HG03135 (cell line): ENCODE results near the gene HDAC4.
"Not testable (repeated sequence)": the region's sequence is repeated elsewhere in the genome, so short reads cannot be mapped to it uniquely, and the experiment has no call there.

Experiments
- ATAC-seq: cut with Tn5 transposase; IDR thresholded peaks from one replicate; pipeline ENCODE4 v1.9.1; 2021; ENCODE audit warnings: mild to moderate bottlenecking, moderate library complexity; ENCODE audit not compliant: unreplicated experiment

Gene HDAC4

GRCh38 chr2:239042046-239042445, 358.8 kb downstream of the HDAC4 start:
- no peak for ATAC-seq

GRCh38 chr2:239041062-239041461, 359.8 kb downstream of the HDAC4 start:
- ATAC-seq: no peak

DNA sequence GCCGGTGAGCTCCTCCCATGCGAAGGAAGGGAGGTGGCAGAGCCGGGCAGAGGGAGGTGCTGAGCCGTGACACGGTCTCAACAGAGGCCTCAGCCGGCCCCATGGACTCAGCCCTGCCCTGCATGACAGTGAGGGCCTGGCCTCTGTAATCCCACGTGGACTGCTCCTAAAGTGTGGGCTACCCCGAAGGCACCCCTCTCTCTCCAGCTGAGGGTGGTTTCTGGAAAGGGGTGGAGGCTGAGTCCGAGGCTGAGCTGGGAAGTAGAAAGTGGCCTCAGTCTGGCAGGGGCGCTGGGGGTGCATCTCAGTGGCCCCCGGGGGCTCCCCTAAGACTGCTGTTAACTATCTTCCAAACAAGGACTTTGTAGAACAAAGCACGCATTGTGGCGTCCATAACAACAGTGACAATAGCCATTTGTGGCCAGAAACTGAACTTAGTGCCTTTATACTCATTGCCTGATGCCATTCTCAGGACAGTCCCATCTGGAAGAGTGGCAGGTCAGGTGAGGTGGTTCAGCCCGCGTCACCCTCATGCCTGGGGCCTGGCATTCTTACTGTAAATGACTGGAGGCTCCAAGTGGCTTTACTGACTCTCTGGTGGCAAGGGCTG, 360.6 kb downstream of the HDAC4 start:
- ATAC-seq: no peak

GRCh38 chr2:239039479-239039861, 361.4 kb downstream of the HDAC4 start:
- ATAC-seq: no peak

DNA sequence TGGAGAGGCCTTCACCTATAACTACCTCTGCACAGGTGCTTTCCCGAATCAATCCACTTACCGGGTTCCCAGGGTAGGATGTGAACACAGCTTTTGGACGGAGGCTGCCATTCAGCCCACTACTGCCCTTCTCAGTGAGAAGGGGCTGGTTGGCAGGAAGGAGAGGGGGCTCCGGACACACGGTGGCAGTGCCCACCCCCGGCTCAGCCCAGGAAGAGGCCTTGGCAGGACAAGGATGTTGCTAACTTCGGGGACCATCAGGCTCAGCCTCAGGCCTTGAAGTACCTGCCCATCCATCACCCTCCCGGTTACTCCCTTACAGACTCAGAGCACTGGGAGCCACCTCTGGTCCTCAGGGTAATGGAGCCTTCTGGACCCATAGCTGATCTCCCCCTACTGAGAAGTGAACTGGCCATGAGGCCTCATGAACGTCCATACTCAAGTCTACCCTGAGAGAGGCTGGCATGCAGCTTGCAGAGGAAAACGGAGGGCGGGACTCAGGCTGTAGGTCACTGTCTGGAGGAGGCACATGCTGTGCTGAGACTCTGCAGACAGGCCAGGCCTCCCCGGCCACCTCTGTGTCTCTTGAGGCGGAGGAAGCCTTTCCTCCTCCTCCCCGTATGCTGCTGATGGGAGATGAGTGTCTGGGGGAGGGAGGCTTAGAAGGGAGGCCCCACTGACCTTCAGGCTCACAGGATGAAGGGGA, 361.9 kb downstream of the HDAC4 start:
- ATAC-seq: no peak

DNA sequence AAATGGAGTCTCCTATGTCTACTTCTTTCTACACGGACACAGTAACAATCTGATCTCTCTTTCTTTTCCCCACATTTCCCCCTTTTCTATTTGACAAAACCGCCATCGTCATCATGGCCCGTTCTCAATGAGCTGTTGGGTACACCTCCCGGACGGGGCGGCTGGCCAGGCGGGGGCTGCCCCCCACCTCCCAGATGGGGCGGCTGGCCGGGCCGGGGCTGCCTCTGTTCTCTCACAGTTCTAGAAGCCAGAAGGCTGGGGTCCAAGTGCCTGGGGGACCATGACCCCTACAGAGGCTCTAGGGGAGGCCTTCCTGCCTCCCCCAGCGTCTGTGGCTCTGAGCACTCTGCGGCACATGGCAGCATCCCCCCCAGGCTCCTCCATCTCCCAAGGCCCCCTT, 362.5 kb downstream of the HDAC4 start:
- ATAC-seq: not testable (repeated sequence)

GRCh38 chr2:239037559-239037910, 363.3 kb downstream of the HDAC4 start:
- no peak for ATAC-seq

DNA sequence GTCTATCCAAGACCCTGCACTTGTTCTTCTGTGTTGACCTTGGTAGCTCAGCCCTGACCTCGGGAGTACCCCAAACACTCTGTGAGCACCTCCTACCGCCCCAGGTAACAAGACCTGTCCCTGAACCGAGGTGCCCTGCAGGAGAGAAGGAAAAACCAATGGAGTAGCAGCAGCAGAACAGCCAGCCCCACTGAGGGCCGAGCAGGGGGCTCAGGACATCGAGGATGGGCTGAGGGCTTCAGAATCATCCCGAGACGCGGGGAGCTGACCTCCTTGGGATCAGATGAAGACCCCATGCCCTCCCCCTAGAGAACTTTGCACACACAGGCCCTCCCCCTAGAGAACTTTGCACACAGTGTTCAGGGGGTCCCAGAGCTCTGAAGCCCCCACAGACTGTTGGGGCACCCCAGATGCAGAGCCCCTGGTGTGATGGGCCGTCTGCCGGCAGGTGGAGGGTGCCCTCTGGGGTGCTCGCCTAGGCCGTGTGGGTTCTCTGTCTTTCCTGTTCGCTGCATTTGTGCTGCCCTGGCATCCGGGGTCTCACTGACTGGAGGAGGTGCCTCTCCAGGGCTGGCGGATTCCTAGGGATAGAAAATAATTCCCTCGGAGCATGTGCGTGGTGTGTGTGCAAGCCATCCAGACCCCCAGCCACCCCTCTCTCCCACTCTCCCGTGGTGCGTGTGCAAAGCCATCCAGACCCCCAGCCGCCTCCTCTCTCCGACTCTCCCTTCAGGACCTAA, 363.8 kb downstream of the HDAC4 start:
- ATAC-seq: no peak

GRCh38 chr2:239035997-239036731, 364.7 kb downstream of the HDAC4 start:
- ATAC-seq: no peak

GRCh38 chr2:239035361-239035814, 365.4 kb downstream of the HDAC4 start:
- no peak for ATAC-seq

- no peak for ATAC-seq
Measured at GRCh38 chr2:239034561-239035341, 366.1 kb downstream of the HDAC4 start.

DNA sequence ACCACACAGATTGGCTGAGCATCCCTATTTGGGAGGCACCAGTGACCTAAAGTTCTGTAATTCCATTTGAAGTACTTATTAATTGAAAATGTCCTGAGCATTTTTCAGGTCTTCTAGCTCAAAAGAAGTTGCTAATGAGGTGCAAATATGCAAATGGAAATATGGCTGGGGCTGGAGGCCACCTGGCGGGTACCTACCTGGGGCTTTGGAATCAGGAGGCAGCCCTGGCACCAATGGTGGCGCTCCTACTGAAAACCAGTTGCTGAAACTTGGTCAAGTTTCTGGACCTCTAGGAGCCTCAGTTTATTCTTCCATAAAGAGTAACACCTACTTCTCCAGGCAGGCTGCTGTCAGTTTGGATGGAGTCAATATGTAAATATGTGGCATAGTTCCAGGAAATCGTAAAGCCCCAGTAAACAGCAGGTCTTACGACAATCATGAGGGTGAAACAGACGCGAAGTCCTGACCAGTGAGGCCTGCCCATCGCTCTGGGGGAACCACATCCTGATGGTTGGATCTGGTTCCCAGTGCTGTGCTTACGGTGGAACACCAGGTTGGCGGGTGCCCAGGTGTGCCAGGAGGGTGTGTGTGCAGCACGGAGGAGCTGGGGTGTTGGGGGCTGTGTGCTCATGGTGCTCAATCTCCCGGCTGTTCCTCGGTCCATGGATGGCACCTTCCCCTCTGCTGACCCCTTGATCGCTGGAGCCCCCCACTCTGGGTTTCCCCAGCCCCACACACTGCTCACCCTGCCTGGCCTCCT, 366.8 kb downstream of the HDAC4 start:
- ATAC-seq: no peak

DNA sequence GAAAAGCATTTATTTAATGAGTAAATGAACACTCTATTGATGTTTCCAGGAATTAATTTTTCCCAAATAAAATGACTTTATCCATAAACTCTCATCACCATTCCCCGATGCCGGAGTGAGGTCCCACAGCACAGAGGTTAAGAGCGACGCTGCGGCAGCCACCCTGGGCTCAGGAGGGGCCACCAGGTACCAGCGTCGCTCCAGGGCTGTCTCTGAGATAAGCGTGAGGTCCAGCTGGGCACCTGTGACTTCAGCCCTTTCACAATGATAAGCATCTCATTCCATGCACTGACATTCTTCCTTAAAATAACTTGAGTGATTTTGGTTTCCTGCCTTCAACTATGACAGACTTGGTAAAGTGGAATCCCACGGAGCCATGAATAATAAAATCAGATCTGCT, 370.9 kb downstream of the HDAC4 start:
- ATAC-seq: no peak

DNA sequence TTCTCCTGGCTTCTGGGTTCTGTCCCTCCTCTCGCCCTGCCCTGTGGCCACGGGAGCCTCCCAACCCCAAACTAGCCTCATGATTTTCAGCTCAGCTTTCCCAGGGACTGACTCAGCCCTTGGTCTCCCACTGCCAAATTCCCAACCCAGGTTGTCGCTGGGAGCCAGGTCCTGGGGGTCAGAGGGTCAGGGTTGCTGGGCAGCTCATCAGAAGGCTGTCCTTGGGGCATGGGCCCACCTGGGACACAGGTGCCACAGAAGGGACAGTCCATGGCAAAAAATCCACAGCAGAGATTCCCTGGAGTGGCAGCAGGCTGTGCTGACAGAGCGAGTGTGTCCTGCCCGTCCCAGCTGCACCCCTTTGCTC, 372.6 kb downstream of the HDAC4 start:
- ATAC-seq: no peak

DNA sequence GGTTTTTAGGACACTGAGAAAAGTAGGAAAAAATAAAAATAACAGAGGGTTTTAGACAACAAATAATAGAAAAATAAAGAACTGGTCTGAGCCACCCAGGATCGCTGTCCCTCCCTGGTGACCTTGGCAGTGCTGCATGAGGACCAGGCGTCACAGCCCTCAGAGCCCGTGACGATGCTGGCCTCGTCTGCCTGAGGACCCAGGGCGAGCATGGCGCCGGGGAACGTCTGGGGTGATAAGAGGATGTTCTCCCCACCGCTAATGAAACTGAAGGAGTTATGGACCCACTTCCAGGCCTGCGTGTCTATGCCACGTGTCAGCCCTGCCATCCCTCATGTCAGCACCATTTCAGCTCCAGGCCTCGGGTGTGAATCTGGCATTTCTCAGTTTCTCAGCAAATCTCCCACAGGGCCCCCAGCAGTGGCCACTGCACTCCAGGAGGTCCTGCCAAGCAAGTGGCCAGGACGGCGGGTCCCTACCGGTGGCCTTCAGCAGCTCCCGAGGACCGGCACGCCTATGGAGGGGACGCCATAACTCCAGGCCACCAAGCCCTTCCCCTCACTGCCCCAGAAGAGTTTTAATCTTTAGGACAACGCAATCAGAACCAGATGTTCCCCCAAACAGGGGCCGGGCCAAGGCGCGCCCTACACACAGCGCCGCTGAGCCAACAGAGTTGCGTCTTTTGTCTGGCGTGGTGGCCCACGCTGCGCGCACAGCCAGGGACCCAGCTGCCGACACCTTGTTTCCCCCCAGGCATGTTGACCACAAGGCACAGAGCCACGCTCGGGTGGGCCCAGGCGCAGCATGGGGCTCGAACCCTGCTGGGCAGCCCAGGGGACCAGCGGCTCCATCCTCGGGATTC, 373.2 kb downstream of the HDAC4 start:
- no peak for ATAC-seq

- ATAC-seq: no peak
Measured at GRCh38 chr2:239026711-239027361, 374.0 kb downstream of the HDAC4 start.

DNA sequence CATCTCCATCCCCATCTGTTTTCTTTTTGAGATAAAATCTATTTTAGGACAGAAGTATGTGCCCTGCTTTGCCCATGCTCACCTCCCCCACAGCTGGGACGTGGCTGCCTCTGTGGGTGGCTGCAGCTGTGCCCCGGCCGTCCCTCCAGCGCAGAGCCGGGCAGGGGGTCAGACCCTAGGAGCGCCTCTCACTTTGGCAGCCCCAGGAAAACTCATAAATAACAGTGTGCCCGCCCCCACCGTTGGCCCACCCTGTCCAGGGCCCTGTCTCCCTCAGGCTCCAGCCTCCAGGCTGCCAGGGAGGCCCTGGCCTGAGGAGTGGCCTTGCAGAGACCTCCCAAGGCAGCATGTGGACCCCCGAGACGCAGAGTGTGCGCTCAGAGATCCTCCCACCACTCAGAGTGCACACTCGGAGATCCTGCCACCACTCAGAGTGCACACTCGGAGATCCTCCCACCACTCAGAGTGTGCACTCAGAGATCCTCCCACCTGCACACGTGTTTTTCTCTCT, 374.8 kb downstream of the HDAC4 start:
- no peak for ATAC-seq

GRCh38 chr2:239025096-239025801, 375.6 kb downstream of the HDAC4 start:
- ATAC-seq: no peak
